WI38 (cell line): Measurements from ENCODE around the gene CYP2W1.
"Not testable (repeated sequence)": the region's sequence is repeated elsewhere in the genome, so short reads cannot be mapped to it uniquely, and the experiment has no call there.

Source experiments
- H3K4me3 ChIP-seq: 2 replicates; pipeline ENCODE4 v1.5.1; 2011; ENCODE audit warnings: low read depth, mild to moderate bottlenecking, control low read depth, low read length
- TF ChIP-seq, protein P1 (sequence below): IDR thresholded peaks from 2 replicates; pipeline ENCODE4 v1.5.1; 2012; ENCODE audit warnings: low read depth, mild to moderate bottlenecking, control low read depth, low read length

Gene CYP2W1

DNA sequence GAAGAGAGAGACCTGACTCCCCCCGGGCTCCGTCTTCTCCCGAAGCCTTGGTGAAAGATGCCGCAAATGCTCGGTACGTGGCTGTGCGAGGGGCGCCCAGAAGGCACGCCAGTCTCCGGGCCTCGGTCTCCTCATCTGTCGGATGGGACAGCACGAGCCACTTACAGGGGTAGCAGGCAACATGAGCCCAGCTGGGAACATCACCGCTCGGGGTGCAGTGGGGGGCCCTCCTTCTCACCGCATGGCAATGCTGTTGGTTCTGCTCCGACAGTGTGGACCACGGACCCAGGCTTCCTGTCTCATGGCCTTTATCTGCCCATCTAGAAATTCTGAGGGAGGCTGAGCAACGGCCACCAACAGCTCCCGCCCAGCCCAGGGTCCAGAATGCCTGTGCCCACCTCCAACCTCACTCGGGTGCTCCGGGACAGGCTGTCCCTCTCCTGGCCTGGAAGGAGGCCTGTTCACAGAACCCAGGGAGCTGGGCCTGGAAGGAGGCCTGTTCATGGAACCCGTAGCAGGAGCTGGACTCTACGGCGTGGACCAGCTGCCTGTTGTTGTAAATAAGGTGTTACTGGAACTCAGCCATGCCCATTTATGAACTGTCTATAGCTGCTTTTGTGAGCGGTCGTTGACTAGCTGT, 44.3 kb upstream of the CYP2W1 start:
- TF ChIP-seq, protein P1, sequence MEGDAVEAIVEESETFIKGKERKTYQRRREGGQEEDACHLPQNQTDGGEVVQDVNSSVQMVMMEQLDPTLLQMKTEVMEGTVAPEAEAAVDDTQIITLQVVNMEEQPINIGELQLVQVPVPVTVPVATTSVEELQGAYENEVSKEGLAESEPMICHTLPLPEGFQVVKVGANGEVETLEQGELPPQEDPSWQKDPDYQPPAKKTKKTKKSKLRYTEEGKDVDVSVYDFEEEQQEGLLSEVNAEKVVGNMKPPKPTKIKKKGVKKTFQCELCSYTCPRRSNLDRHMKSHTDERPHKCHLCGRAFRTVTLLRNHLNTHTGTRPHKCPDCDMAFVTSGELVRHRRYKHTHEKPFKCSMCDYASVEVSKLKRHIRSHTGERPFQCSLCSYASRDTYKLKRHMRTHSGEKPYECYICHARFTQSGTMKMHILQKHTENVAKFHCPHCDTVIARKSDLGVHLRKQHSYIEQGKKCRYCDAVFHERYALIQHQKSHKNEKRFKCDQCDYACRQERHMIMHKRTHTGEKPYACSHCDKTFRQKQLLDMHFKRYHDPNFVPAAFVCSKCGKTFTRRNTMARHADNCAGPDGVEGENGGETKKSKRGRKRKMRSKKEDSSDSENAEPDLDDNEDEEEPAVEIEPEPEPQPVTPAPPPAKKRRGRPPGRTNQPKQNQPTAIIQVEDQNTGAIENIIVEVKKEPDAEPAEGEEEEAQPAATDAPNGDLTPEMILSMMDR, result no peak

DNA sequence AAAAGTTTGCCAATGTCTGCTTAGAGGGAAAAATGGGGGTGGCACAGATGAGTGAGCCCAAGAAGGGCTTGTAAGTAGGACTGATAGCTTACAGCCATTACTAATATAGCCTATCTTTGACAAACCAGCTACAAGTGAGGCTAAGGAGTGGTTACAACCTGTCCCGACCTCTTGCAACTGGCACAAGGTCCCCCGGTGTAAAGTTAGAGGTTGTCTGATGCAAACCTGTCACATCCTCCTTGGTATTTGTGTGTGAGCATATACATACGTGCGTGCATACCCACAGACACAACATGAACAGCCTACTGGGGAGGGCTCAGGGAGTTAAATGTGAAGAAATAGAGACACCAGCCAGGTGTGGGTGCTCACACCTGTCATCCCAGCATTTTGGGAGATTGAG, 43.1 kb upstream of the CYP2W1 start:
- H3K4me3 ChIP-seq, result no peak overlapping the region
- TF ChIP-seq, protein P1, result no peak

More for the DNA sequence above, 44.3 kb upstream of the CYP2W1 start:
- H3K4me3 ChIP-seq, result no peak overlapping the region

DNA sequence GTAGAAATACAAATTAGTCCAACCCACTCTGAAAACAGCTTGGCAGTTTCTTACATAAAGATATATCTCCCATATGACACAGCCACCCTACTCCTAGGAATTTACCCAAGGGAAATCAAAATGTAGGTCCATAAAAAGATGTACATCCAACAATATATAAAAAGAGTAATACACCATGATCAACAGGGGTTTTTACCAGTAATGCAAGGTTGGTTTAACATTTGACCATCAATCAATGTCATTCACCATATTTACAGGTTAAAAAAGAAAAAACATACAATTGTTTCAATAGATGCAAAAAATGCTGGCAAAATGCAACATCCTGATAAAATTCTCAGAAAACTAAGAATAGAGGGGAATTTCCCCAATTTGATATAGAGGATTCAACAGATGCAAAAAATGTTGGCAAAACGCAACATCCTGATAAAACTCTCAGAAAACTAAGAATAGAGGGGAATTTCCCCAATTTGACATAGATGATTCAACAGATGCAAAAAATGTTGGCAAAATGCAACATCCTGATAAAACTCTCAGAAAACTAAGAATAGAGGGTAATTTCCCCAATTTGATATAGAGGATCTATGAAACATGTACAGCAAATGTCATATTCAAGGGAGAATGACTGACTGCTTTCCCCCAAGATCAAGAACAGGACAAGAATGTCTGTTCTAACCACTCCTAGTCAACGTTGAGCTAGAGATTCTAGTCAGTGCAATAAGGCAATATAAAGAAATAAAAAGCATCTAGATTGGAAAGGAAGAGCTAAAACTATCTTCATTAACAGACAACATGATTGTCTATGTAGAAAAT, 42.2 kb upstream of the CYP2W1 start:
- TF ChIP-seq, protein P1, result no peak
- no peak overlapping the region for H3K4me3 ChIP-seq

DNA sequence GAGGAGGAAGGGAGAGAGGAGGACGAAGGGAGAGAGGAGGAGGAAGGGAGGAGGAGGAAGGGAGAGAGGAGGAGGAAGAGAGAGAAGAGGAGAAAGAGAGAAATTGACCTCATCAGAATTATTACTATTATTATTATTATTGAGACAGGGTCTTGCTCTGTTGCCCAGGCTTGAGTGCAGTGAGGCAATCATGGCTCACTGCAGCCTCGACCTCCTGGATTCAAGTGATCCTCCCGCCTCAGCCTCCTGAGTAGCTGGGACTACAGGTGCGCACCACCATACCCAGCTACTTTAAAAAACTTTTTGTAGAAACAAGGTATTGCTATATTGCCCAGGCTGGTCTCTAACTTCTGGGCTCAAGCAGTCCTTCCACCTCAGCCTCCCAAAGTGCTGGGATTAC, 39.2 kb upstream of the CYP2W1 start:
- H3K4me3 ChIP-seq, result not testable (repeated sequence)

DNA sequence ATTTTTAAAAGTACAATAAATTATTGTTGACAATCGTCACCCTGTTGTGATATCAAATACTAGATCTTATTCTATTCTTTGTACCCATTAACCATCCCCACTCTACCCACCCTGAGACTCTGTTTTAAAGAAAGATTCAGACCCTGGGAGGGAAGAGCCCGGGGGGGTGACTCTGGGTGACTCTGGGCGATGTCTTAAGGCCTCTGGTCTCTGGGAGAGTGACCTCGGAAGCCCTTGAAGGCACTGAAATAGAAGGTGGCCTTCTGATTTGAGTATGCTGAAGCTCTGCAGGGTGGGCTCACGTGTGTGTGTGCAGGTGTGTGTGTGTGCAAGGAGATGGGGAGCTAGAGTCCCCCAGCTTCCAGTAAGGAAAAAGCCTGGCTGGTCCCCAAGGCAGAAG, 38.2 kb upstream of the CYP2W1 start:
- TF ChIP-seq, protein P1, result no peak
- no peak overlapping the region for H3K4me3 ChIP-seq

DNA sequence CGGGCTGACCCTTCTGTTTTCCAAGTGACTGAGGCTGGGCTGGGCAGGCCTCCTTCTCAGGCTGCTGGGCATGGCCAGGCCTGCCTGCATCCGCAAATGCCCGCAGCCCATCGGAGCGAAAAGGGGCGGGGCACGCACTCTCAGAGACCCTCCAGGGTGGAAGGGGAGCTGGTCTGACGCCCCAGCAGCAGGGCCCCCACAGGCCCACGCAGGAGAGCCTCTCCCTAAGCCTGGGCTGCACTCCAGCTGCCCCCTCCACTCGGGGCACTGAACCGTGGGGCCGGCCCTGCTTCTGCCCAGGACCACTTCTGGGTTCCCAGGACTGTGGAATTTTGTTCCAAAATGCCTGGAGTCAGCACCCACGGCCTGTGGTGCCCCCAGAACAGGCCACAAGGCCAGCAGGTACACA, 37.8 kb upstream of the CYP2W1 start:
- TF ChIP-seq, protein P1, result no peak
- no peak overlapping the region for H3K4me3 ChIP-seq

DNA sequence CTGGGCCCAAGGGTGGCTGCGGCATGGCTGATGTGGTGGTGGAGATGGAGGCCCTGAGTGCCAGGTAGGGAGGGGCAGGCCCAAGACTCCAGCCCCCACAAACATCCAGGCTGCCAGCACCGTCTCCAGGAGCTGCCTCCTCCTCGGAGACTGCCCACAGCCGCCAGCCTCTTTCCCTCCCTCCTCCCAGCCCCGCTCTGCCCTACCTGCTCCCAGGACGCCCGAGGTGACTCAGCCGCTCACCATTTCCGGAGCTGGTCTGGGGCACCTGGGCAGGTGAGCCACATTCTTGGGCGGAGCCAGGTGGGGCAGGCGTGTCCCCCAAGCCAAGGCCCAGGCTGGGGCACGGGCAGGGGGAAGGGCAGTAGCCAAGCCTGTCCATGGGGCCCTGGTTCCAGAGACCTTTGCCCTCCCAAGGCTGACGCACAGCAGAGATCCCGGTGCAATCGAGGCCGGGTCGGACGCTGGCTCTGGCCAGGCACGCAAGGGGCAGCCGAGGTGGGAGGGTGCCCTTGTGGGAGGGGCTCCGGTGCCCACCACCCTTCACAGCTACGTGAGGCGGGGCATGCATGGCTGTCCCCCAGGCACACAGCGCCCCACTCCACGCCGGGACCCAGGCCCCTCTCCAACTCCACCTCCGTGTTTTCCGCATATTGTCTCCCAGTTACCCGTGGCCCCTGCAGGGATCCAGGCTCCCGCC, 37.3 kb upstream of the CYP2W1 start:
- TF ChIP-seq, protein P1, result no peak
- no peak overlapping the region for H3K4me3 ChIP-seq
